Neural cell (in vitro differentiated cells): Measurements from ENCODE around the gene PWWP2B.

Experiments used
- EZH2 ChIP-seq: fragments of 200-600, 300-800 bp; shearing (Covaris generic), sonication (generic); IDR thresholded peaks from 2 replicates; pipeline ENCODE4 v1.6.1; 2014; ENCODE audit warnings: antibody characterized with exemption, low read length, borderline replicate concordance, mild to moderate bottlenecking; ENCODE audit not compliant: insufficient read depth, poor library complexity, severe bottlenecking
- POLR2AphosphoS5 ChIP-seq: IDR thresholded peaks from 2 replicates; pipeline ENCODE4 v1.6.1; 2012
- TAF1 ChIP-seq: IDR thresholded peaks from 2 replicates; pipeline ENCODE4 v1.6.1; 2012; ENCODE audit warnings: low read depth
- TF ChIP-seq, protein P1 (sequence below): fragments of 450-650 bp; IDR thresholded peaks from 2 replicates; pipeline ENCODE4 v1.5.1; 2014; ENCODE audit warnings: antibody characterized with exemption, mild to moderate bottlenecking, moderate library complexity; ENCODE audit not compliant: poor library complexity, severe bottlenecking

DNA sequence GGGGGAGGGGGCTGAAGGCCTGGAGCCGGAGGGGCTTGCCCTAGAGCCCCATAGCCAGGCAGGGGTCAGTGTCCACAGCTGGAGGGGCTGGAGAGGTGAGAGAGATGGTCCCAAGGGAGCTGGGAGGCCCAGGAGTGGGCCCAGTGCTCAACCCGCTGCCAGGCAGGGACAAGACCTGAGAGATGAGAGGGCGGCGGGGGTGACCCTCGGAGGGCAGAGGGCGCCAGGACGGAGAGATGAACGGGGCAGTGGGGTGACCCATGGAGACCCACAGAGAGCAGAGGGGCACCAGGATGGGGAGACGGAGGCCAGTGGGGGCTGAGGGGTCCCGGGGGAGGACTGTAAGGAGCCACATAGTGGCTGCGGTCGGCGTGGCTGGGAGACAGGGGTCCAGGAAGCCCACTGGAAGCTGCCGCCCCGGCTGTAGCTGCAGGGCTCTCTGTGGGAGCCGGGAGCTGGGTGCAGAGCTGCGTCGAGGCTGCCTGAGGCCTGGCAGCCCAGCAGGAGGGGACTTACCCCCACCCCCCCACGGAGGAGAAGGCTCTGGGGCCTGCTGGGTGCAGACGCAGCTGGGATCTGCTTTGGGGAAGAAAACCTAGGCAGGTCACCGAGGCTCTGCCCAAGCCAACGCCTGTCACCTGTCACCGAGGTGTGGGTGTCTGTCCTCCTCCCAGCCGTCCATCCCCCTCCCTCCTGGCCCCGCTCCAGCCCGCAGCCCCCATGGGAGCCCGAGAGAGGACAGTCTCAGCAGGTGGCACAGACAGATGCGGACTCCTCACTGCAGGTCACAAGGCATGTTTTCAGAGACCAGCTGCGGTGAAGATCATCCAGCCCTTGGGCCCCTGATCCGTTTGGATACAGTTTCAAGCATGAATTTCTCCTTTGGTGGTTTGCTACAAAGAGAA is 25.1 kb downstream of the PWWP2B start:
- TF ChIP-seq, protein P1, sequence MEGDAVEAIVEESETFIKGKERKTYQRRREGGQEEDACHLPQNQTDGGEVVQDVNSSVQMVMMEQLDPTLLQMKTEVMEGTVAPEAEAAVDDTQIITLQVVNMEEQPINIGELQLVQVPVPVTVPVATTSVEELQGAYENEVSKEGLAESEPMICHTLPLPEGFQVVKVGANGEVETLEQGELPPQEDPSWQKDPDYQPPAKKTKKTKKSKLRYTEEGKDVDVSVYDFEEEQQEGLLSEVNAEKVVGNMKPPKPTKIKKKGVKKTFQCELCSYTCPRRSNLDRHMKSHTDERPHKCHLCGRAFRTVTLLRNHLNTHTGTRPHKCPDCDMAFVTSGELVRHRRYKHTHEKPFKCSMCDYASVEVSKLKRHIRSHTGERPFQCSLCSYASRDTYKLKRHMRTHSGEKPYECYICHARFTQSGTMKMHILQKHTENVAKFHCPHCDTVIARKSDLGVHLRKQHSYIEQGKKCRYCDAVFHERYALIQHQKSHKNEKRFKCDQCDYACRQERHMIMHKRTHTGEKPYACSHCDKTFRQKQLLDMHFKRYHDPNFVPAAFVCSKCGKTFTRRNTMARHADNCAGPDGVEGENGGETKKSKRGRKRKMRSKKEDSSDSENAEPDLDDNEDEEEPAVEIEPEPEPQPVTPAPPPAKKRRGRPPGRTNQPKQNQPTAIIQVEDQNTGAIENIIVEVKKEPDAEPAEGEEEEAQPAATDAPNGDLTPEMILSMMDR: no peak
- no peak for TF ChIP-seq TAF1
- no peak for TF ChIP-seq POLR2AphosphoS5
- TF ChIP-seq EZH2: no peak
